GM10248 (cell line): ENCODE measurements around the gene CYTH4.

Source experiments
- CTCF ChIA-PET: fragments of 300-600 bp; sonication (Branson Sonifier 250); formaldehyde crosslinking; extraction: SDS; loops from one replicate; lab custom pipeline; 2021; ENCODE audit warnings: antibody characterized with exemption; lab: Yijun Ruan, JAX
- POLR2A ChIA-PET: fragments of 350-650 bp; sonication (Branson Sonifier 250); formaldehyde crosslinking; extraction: SDS; loops from one replicate; lab custom pipeline; 2020; ENCODE audit warnings: antibody characterized with exemption; lab: Yijun Ruan, JAX
- DNase-seq: peaks from one replicate; pipeline ENCODE4 v3.0.0; 2012; ENCODE audit errors: extremely low spot score
- TF ChIP-seq, protein P1 (sequence below): IDR thresholded peaks from 2 replicates; pipeline ENCODE4 v1.5.1; 2012; ENCODE audit warnings: mild to moderate bottlenecking, low read depth; ENCODE audit errors: extremely low read depth, missing control alignments, control extremely low read depth

CYTH4 gene

DNA sequence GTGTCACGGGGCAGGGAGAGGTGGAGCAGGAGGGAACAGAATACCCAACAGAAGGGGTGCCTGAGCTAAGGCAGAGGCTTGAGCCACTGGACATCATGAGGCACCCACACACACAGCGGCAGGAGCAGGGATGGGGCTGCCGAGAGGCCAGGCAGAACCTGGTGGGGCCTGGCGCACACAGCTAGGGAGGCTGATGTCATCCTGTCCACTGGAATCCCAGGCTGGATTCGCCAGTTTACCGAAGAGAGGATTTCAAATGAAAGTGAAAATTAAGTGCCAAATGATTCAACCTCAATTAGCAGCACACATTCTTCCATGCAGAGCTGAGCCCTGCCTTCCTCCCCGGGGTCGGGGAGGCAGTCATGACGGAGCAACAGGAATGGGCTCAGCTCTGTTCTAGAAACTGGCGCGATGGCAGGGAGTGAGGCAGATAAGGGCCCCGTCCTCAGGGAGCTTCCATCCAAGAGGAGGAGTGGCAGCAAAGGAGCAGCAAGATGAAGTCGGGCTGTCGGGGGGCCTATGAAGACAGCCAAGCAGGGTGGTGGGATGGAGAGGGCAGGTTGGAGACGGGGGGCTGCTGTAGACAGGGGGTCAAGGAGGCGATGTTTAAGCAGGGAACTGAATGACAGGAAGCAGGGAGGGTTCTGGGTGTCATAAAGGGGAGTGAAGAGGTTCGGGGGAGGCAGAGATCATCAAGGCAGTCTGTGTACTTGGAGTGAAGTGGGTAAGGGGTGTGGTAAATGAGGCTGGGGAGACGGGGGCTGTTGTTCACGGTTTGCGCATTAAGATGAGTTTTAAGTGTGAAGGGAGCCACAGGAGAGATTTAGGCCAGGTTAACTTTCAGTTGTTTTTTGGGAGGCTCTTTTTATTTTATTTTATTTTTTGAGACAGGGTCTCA lies 44.7 kb upstream of the CYTH4 start:
- TF ChIP-seq, protein P1, sequence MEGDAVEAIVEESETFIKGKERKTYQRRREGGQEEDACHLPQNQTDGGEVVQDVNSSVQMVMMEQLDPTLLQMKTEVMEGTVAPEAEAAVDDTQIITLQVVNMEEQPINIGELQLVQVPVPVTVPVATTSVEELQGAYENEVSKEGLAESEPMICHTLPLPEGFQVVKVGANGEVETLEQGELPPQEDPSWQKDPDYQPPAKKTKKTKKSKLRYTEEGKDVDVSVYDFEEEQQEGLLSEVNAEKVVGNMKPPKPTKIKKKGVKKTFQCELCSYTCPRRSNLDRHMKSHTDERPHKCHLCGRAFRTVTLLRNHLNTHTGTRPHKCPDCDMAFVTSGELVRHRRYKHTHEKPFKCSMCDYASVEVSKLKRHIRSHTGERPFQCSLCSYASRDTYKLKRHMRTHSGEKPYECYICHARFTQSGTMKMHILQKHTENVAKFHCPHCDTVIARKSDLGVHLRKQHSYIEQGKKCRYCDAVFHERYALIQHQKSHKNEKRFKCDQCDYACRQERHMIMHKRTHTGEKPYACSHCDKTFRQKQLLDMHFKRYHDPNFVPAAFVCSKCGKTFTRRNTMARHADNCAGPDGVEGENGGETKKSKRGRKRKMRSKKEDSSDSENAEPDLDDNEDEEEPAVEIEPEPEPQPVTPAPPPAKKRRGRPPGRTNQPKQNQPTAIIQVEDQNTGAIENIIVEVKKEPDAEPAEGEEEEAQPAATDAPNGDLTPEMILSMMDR: no peak
- ChIA-PET CTCF (interaction anchor here (1.3 to 16.0 kb wide), 3 partner anchors 9 to 23 kb away, joined by 3 to 195 read pairs (median 3); no protein-coding TSS in a partner anchor), POLR2A (no interaction called here)
- no peak for DNase-seq

GRCh38 chr22:37239336-37240239 lies 42.7 kb upstream of the CYTH4 start:
- DNase-seq: no peak
- ChIA-PET CTCF (interaction anchor here (1.0 to 16.0 kb wide), 4 partner anchors 8 to 38 kb away, joined by 3 to 195 read pairs (median 30); no protein-coding TSS in a partner anchor), POLR2A (no interaction called here)
- TF ChIP-seq, protein P1: no peak

DNA sequence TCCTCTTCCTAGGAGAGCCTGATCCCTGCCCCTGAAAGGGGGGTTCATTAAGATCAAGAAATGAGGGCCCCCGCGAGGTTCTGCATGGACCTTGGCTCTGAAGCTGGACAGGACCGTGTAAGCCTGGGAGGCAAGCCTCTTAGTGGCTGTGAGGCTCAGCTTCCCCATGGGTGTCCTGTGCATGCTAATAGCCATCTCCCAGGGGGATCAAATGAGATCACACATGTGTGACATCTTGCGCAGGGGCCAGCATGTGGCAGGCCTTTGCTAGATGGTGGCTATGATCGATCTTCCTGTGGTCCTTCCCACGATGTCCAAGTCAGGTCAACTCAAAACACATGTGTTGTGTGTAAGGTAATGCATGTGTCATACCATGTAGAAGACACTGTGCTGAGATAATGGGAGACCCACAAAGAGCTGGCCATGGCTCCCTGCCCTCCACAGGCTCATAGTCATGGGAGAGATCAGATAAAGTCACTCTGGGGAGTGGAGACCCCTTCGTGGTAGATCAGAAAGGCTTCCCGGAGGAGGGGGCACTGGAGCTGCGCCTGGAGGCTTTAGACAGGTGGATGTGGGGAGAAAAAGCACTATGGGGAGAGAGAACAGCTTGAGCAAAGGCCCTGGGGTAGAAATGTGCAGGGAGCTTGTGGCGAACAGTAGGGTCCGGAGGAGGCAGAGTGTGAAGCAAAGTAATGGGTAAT lies 41.9 kb upstream of the CYTH4 start:
- no peak for DNase-seq
- TF ChIP-seq, protein P1: no peak
- POLR2A ChIA-PET: no interaction called here
- CTCF ChIA-PET: interaction anchor here (1.7 to 16.0 kb wide), 3 partner anchors 20 to 39 kb away, joined by 4 to 195 read pairs (median 58); no protein-coding TSS in a partner anchor

GRCh38 chr22:37240941-37241320 lies 41.4 kb upstream of the CYTH4 start:
- no peak for DNase-seq
- TF ChIP-seq, protein P1: no peak
- CTCF ChIA-PET: interaction anchor here (1.7 to 16.0 kb wide), 4 partner anchors 11 to 40 kb away, joined by 4 to 195 read pairs (median 52); no protein-coding TSS in a partner anchor
- POLR2A ChIA-PET: no interaction called here

DNA sequence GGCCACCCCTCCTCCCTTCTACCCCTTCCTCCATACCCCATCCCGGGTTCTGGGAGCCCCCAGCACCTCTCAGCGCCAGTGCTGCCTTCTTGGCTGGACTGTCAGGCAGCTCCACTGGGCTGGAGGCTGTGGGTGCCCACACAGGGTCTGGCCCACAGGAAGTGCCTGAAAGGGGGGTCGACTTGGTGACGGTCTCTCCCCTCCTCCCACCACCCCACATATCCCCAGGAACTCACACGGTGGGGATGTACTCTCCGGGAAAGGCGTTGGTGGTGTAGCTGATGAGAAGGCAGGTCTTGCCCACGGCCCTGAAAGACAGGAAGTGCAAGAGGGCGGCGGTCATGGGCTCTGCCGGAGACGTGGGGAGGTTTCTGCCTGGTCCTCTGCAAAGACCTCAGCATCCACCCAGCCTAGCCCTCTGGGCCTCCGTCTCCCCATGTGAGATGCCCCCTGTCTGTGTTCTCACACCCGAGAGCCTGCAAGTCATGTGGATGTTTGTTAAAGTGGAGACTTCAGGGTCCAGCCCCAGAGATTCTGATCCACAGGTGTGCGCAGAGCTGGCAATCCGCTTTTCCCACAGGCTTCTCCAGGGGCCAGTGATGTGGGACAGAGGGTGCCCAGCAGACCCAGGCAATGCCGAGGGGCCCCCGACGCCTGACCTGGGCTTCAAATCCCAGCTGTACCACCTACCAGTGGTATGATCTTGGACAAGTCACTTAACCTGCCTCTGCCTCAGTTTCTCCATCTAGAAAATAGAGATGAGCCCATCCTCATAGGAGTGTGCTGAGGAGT lies 40.8 kb upstream of the CYTH4 start:
- DNase-seq: no peak
- ChIA-PET POLR2A (interaction anchor here (0.9 to 2.2 kb wide), 5 partner anchors 9 to 68 kb away, joined by 3 to 13 read pairs (median 4); no protein-coding TSS in a partner anchor), CTCF (interaction anchor here (0.7 to 16.0 kb wide), 10 partner anchors 11 to 386 kb away, joined by 3 to 195 read pairs (median 6); no protein-coding TSS in a partner anchor)
- TF ChIP-seq, protein P1: no peak
